Panc1 (cell line): ENCODE measurements around the gene PTS. TPM values are rescaled to one million over a fixed set of nuclear protein-coding genes. Genes with fewer than 3 reads are reported as not detected.

Experiments
- ATAC-seq: fragments of 200-7000 bp; cut with Tn5 transposase; 2 replicates; pipeline ENCODE4 v1.9.1; 2020; ENCODE audit warnings: mild to moderate bottlenecking, moderate library complexity
- BruUV-seq: library from RNA; stranded (reverse); fragments of 400-500 nt; replicated peaks from 2 replicates; lab custom pipeline; 2021; lab: Mats Ljungman, UMichigan
- CTCF ChIA-PET: fragments of 300-600 bp; sonication (Branson Sonifier 250); formaldehyde crosslinking; loops from one replicate; lab custom pipeline; 2022; ENCODE audit warnings: antibody characterized with exemption; lab: Charles Lee
- POLR2A ChIA-PET: fragments of 300-600 bp; sonication (Branson Sonifier 250); formaldehyde crosslinking; loops from one replicate; lab custom pipeline; 2022; ENCODE audit warnings: antibody characterized with exemption; lab: Charles Lee
- DNase-seq: peaks from one replicate; pipeline ENCODE4 v3.0.0-alpha.2; 2010; ENCODE audit warnings: low read depth, low spot score
- H3K27ac ChIP-seq: 2 replicates; pipeline ENCODE4 v1.5.1; 2011; ENCODE audit warnings: mild to moderate bottlenecking, low read length, inconsistent platforms
- H3K27me3 ChIP-seq: fragments of 200-500 bp; sonication (Bioruptor generic); 2 replicates; pipeline ENCODE4 v1.6.0; 2014; ENCODE audit warnings: low read length, inconsistent platforms; ENCODE audit not compliant: control insufficient read depth, insufficient read depth
- H3K36me3 ChIP-seq: fragments of 200-500 bp; sonication (Bioruptor generic); 2 replicates; pipeline ENCODE4 v1.5.1; 2014; ENCODE audit warnings: inconsistent platforms, mild to moderate bottlenecking, low read length, moderate library complexity; ENCODE audit not compliant: control insufficient read depth, insufficient read depth
- H3K4me1 ChIP-seq: 2 replicates; pipeline ENCODE4 v1.5.1; 2011; ENCODE audit warnings: inconsistent platforms, mild to moderate bottlenecking, low read length, moderate library complexity; ENCODE audit not compliant: control insufficient read depth, insufficient read depth
- H3K4me3 ChIP-seq, 2 experiments: 2 replicates each; pipeline ENCODE4 v1.5.1; 2011 to 2012; ENCODE audit warnings: low read depth in 2 of 2, low read length in 2 of 2, mild to moderate bottlenecking in 2 of 2, inconsistent platforms in 1 of 2, moderate library complexity in 1 of 2
- H3K9me3 ChIP-seq: fragments of 200-500 bp; sonication (Bioruptor generic); 2 replicates; pipeline ENCODE4 v1.5.1; 2014; ENCODE audit warnings: low read depth, mild to moderate bottlenecking, inconsistent platforms, low read length, moderate library complexity; ENCODE audit not compliant: control insufficient read depth, insufficient read depth
- POLR2AphosphoS5 ChIP-seq: IDR thresholded peaks from 2 replicates; pipeline ENCODE4 v1.6.1; 2012; ENCODE audit warnings: mild to moderate bottlenecking, low read depth, low read length, moderate library complexity
- SIN3A ChIP-seq: IDR thresholded peaks from 2 replicates; pipeline ENCODE4 v1.6.1; 2012; ENCODE audit warnings: low read depth, mild to moderate bottlenecking, low read length, moderate library complexity, borderline replicate concordance; ENCODE audit not compliant: insufficient read depth
- TCF7L2 ChIP-seq: IDR thresholded peaks from 2 replicates; pipeline ENCODE4 v1.6.1; 2011; ENCODE audit warnings: mild to moderate bottlenecking, low read depth, low read length, inconsistent platforms
- in situ Hi-C: cut with HindIII; loops from 2 replicates; pipeline ENCODE4 v1.10.0; 2016; ENCODE audit warnings: low sequenced_read_pairs, low pct_unique_long_range_greater_than_20kb
- intact Hi-C: fragments of 100-400 bp; cut with micrococcal nuclease; formaldehyde crosslinking; loops from one replicate; pipeline ENCODE4 v1.10.0; 2022; ENCODE audit not compliant: unreplicated experiment
- total RNA-seq: library from RNA; stranded (reverse); gene quantifications from one replicate; pipeline ENCODE4 v1.2.1, GENCODE V29; 2021; ENCODE audit not compliant: unreplicated experiment
- TF ChIP-seq, protein P1 (sequence below): fragments of 450-650 bp; IDR thresholded peaks from 2 replicates; pipeline ENCODE4 v1.5.1; 2017; ENCODE audit warnings: mild to moderate bottlenecking
- TF ChIP-seq, protein P2 (sequence below), 2 experiments: IDR thresholded peaks; 2 replicates each; pipeline ENCODE4 v1.6.1; 2011 to 2012; ENCODE audit warnings: low read depth in 2 of 2, control low read depth in 1 of 2, low read length in 1 of 2, mild to moderate bottlenecking in 1 of 2, moderate library complexity in 1 of 2; ENCODE audit not compliant: insufficient read depth in 1 of 2

PTS gene
- total RNA-seq, 1 experiment from 2014 or later, result 64.2 TPM

DNA sequence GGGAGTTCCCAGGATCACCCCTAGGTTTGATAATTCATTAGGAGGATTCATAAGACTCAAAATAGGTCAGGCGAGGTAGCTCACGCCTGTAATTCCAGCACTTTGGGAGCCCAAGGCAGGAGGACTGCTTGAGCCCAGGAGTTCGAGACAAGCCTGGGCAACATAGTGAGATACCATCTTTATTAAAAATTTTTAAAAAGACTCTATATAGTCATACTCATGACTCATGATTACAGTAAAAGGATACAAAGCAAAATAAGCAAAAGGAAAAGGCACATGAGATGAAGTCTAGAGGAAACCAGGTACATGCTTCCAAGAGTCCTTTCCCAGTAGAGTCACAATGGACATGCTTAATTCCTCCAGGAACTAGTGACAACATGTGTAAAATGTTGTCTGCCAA is 13.9 kb upstream of the PTS start:
- no peak overlapping the region for H3K27ac ChIP-seq
- intact Hi-C loops, result no loop called here
- in situ Hi-C loops, result no loop called here
- no peak for DNase-seq
- ChIA-PET CTCF (no interaction called here), POLR2A (interaction anchor here (0.5 kb wide), 1 partner anchor 76 kb away, joined by 3 read pairs; no protein-coding TSS in a partner anchor)
- no peaks in the 10 kb centered on the region for H3K27me3 ChIP-seq
- H3K4me1 ChIP-seq, result no peaks in the 10 kb centered on the region
- no peaks in the 10 kb centered on the region for H3K36me3 ChIP-seq
- ATAC-seq, result no peak
- H3K4me3 ChIP-seq, result no peak overlapping the region
- no TSS peak for BruUV-seq
- no peak for TF ChIP-seq SIN3A
- TF ChIP-seq POLR2AphosphoS5, result no peak
- no peaks in the 10 kb centered on the region for H3K9me3 ChIP-seq

DNA sequence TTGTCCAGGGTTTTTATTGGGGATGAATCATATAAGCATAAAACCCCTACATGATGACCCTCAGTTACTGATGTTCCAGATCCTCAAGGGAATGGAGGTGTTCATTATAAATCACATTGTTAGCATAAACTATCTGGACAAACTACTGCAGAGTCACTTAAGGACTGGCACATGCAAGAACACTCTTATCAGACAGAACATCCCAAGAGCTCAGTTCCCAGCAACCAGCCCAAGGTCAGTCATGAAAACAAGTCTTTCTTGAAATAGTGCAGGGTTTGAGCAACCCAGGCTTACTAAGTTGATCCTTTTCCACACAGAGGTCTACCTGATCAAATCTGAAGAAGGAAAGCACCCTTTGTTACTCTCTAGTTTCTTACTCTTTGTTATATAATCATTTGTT is 13.5 kb upstream of the PTS start:
- Histone ChIP-seq H3K9me3 (no peaks in the 10 kb centered on the region), H3K4me3 (no peak overlapping the region), H3K36me3 (no peaks in the 10 kb centered on the region), H3K27me3 (no peaks in the 10 kb centered on the region), H3K27ac (no peak overlapping the region), H3K4me1 (no peaks in the 10 kb centered on the region)
- ATAC-seq (no peak), DNase-seq (no peak)
- intact Hi-C loops, result no loop called here
- TF ChIP-seq, protein P1, sequence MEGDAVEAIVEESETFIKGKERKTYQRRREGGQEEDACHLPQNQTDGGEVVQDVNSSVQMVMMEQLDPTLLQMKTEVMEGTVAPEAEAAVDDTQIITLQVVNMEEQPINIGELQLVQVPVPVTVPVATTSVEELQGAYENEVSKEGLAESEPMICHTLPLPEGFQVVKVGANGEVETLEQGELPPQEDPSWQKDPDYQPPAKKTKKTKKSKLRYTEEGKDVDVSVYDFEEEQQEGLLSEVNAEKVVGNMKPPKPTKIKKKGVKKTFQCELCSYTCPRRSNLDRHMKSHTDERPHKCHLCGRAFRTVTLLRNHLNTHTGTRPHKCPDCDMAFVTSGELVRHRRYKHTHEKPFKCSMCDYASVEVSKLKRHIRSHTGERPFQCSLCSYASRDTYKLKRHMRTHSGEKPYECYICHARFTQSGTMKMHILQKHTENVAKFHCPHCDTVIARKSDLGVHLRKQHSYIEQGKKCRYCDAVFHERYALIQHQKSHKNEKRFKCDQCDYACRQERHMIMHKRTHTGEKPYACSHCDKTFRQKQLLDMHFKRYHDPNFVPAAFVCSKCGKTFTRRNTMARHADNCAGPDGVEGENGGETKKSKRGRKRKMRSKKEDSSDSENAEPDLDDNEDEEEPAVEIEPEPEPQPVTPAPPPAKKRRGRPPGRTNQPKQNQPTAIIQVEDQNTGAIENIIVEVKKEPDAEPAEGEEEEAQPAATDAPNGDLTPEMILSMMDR, result no peak
- no peak for TF ChIP-seq POLR2AphosphoS5
- TF ChIP-seq, protein P2, sequence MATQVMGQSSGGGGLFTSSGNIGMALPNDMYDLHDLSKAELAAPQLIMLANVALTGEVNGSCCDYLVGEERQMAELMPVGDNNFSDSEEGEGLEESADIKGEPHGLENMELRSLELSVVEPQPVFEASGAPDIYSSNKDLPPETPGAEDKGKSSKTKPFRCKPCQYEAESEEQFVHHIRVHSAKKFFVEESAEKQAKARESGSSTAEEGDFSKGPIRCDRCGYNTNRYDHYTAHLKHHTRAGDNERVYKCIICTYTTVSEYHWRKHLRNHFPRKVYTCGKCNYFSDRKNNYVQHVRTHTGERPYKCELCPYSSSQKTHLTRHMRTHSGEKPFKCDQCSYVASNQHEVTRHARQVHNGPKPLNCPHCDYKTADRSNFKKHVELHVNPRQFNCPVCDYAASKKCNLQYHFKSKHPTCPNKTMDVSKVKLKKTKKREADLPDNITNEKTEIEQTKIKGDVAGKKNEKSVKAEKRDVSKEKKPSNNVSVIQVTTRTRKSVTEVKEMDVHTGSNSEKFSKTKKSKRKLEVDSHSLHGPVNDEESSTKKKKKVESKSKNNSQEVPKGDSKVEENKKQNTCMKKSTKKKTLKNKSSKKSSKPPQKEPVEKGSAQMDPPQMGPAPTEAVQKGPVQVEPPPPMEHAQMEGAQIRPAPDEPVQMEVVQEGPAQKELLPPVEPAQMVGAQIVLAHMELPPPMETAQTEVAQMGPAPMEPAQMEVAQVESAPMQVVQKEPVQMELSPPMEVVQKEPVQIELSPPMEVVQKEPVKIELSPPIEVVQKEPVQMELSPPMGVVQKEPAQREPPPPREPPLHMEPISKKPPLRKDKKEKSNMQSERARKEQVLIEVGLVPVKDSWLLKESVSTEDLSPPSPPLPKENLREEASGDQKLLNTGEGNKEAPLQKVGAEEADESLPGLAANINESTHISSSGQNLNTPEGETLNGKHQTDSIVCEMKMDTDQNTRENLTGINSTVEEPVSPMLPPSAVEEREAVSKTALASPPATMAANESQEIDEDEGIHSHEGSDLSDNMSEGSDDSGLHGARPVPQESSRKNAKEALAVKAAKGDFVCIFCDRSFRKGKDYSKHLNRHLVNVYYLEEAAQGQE (IDR thresholded peaks at IDR 0.05; ENCODE audit: insufficient read depth in 1 of 2, low read depth in 2 of 2, low read length in 1 of 2), result no peak
- no peak for TF ChIP-seq TCF7L2
- no peak for TF ChIP-seq SIN3A
- in situ Hi-C loops, result no loop called here
- POLR2A ChIA-PET, result interaction anchor here (0.5 to 0.7 kb wide), 2 partner anchors 42 to 75 kb away, joined by 3 to 7 read pairs; no protein-coding TSS in a partner anchor
- CTCF ChIA-PET, result no interaction called here
- no TSS peak for BruUV-seq

DNA sequence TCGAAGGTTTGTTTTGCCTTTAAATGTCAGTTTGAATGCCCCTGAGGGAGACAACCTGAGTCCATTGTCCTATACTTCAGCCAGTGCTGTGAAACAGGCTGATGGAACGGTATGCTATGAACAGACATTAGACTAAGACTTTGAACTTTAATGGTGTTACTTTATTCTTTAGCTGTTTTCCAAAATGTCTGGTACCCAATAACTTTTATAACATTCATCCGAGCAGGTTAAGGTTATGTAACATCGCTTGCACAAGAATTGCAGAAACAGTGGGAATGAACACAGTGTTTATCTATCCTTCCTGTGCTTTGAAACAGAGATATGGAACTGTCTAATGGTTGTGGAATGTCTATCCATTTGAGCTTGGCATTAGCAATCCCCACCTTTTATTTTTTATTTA is 12.5 kb upstream of the PTS start:
- no peak for ATAC-seq
- CTCF ChIA-PET, result no interaction called here
- intact Hi-C loops, result no loop called here
- H3K9me3 ChIP-seq, result no peaks in the 10 kb centered on the region
- H3K27me3 ChIP-seq, result no peaks in the 10 kb centered on the region
- no peaks in the 10 kb centered on the region for H3K36me3 ChIP-seq
- no peak for DNase-seq
- no peaks in the 10 kb centered on the region for H3K4me1 ChIP-seq
- BruUV-seq, result no TSS peak
- in situ Hi-C loops, result no loop called here
- POLR2A ChIA-PET, result no interaction called here
- TF ChIP-seq, protein P2 (IDR thresholded peaks at IDR 0.05; ENCODE audit: insufficient read depth in 1 of 2, low read depth in 2 of 2, low read length in 1 of 2), result no peak
- TF ChIP-seq, protein P1, result no peak
- TF ChIP-seq TCF7L2 (no peak), POLR2AphosphoS5 (no peak), SIN3A (no peak)
- H3K4me3 ChIP-seq, result no peak overlapping the region
- H3K27ac ChIP-seq, result no peak overlapping the region
